Measurements from ENCODE around the gene CTDSPL2. TPM values are rescaled to one million over a fixed set of nuclear protein-coding genes. Genes with fewer than 3 reads are reported as not detected.
"Not testable (repeated sequence)": the region's sequence is repeated elsewhere in the genome, so short reads cannot be mapped to it uniquely, and the experiment has no call there.

Gene CTDSPL2
- total and polyA plus RNA-seq, 2 experiments from 2014 or later: 42.2 to 86.2 TPM

DNA sequence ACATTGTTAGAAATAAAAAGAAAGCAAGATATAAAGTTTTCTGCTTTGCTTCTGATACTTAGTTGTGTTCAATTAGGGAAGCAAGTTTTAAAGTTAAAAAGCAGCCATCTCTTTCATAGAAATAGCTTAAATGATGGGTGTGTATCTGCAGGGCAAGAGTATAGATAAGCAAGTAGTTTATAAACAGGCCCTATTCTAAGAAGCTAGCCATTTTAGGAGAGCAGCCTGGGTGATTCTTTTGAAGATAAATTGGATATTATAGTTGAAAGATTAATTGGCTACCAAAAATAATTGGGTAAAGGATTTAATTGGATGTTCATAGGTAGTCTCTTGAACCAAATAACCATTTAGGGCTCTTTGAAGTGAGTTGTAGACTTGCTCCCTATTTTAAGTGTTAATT, 115.2 kb downstream of the CTDSPL2 start:
- Histone ChIP-seq H3K36me3 (ENCODE audit: insufficient read depth) (peaks cover 16% of the 10 kb centered on the region; the same call in 1 of the 2 replicates), H3K4me1 (ENCODE audit: insufficient read depth) (peaks cover 9% of the 10 kb centered on the region), H3K27me3 (ENCODE audit: insufficient read depth) (no peaks in the 10 kb centered on the region), H3K79me2 (replicated peaks; ENCODE audit: insufficient read depth) (peaks cover 98% of the 10 kb centered on the region), H3K9me2 (ENCODE audit: insufficient read depth) (no peaks in the 10 kb centered on the region), H2AFZ (no peak overlapping the region), H4K20me1 (replicated peaks; ENCODE audit: insufficient read depth) (peaks cover 18% of the 10 kb centered on the region), H3K4me2 (no peak overlapping the region), H3K4me3 (no peak overlapping the region), H3K27ac (ENCODE audit: low read depth) (no peak overlapping the region), H3F3A (replicated peaks; ENCODE audit: low read depth) (no peaks in the 10 kb centered on the region)
- Mint-ChIP-seq H3K27ac (no peak overlapping the region), H3K36me3 (ENCODE audit: low read depth) (peaks cover 58% of the 10 kb centered on the region), H3K27me3 (ENCODE audit: insufficient read depth, low read depth, poor library complexity) (peaks cover 2% of the 10 kb centered on the region), H3K4me1 (peaks cover 12% of the 10 kb centered on the region; the same call in 2 of the 3 replicates), H3K9me3 (no peaks in the 10 kb centered on the region), H3K4me3 (no peak overlapping the region)
- TF ChIP-seq, protein P1, sequence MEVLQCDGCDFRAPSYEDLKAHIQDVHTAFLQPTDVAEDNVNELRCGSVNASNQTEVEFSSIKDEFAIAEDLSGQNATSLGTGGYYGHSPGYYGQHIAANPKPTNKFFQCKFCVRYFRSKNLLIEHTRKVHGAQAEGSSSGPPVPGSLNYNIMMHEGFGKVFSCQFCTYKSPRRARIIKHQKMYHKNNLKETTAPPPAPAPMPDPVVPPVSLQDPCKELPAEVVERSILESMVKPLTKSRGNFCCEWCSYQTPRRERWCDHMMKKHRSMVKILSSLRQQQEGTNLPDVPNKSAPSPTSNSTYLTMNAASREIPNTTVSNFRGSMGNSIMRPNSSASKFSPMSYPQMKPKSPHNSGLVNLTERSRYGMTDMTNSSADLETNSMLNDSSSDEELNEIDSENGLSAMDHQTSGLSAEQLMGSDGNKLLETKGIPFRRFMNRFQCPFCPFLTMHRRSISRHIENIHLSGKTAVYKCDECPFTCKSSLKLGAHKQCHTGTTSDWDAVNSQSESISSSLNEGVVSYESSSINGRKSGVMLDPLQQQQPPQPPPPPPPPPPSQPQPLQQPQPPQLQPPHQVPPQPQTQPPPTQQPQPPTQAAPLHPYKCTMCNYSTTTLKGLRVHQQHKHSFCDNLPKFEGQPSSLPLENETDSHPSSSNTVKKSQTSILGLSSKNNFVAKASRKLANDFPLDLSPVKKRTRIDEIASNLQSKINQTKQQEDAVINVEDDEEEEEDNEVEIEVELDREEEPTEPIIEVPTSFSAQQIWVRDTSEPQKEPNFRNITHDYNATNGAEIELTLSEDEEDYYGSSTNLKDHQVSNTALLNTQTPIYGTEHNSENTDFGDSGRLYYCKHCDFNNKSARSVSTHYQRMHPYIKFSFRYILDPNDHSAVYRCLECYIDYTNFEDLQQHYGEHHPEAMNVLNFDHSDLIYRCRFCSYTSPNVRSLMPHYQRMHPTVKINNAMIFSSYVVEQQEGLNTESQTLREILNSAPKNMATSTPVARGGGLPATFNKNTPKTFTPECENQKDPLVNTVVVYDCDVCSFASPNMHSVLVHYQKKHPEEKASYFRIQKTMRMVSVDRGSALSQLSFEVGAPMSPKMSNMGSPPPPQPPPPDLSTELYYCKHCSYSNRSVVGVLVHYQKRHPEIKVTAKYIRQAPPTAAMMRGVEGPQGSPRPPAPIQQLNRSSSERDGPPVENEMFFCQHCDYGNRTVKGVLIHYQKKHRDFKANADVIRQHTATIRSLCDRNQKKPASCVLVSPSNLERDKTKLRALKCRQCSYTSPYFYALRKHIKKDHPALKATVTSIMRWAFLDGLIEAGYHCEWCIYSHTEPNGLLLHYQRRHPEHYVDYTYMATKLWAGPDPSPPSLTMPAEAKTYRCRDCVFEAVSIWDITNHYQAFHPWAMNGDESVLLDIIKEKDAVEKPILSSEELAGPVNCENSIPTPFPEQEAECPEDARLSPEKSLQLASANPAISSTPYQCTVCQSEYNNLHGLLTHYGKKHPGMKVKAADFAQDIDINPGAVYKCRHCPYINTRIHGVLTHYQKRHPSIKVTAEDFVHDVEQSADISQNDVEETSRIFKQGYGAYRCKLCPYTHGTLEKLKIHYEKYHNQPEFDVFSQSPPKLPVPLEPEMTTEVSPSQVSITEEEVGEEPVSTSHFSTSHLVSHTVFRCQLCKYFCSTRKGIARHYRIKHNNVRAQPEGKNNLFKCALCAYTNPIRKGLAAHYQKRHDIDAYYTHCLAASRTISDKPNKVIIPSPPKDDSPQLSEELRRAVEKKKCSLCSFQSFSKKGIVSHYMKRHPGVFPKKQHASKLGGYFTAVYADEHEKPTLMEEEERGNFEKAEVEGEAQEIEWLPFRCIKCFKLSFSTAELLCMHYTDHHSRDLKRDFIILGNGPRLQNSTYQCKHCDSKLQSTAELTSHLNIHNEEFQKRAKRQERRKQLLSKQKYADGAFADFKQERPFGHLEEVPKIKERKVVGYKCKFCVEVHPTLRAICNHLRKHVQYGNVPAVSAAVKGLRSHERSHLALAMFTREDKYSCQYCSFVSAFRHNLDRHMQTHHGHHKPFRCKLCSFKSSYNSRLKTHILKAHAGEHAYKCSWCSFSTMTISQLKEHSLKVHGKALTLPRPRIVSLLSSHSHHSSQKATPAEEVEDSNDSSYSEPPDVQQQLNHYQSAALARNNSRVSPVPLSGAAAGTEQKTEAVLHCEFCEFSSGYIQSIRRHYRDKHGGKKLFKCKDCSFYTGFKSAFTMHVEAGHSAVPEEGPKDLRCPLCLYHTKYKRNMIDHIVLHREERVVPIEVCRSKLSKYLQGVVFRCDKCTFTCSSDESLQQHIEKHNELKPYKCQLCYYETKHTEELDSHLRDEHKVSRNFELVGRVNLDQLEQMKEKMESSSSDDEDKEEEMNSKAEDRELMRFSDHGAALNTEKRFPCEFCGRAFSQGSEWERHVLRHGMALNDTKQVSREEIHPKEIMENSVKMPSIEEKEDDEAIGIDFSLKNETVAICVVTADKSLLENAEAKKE (CRISPR knock-in tag; IDR thresholded peaks at IDR 0.05): no peak
- no peak for TF ChIP-seq POLR2AphosphoS5 (IDR thresholded peaks at IDR 0.05; ENCODE audit: low read depth)
- TF ChIP-seq NANOG (IDR thresholded peaks at IDR 0.05; ENCODE audit: borderline replicate concordance): no peak
- ATAC-seq: no peak
- DNase-seq (ENCODE audit: low spot score): no peak

DNA sequence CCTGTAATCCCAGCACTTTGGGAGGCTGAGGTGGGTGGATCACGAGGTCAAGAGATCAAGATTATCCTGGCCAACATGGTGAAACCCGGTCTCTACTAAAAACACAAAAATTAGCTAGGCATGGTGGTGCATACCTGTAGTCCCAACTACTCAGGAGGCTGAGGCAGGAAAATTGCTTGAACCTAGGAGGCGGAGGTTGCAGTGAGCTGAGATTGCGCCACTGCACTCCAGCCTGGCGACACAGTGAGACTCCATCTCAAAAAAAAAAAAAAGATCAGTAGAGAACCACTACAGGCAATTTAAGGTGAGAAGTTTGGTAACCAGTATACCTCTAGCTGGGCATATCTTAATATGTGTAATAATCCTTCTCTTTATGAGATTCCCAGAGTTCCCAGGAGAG, 117.3 kb downstream of the CTDSPL2 start:
- H3K36me3 Mint-ChIP-seq (ENCODE audit: low read depth): peaks cover 48% of the 10 kb centered on the region
- not testable (repeated sequence) for ATAC-seq; H3K9me3 Mint-ChIP-seq; H2AFZ ChIP-seq; H3K27ac ChIP-seq (ENCODE audit: low read depth); H3K27ac Mint-ChIP-seq; H3F3A ChIP-seq (replicated peaks; ENCODE audit: low read depth); H3K27me3 ChIP-seq (ENCODE audit: insufficient read depth); H3K4me3 Mint-ChIP-seq; H3K4me1 ChIP-seq (ENCODE audit: insufficient read depth); H3K27me3 Mint-ChIP-seq (ENCODE audit: insufficient read depth, low read depth, poor library complexity); H3K36me3 ChIP-seq (ENCODE audit: insufficient read depth); H3K4me3 ChIP-seq; H3K4me1 Mint-ChIP-seq; DNase-seq (ENCODE audit: low spot score); H3K9me2 ChIP-seq (ENCODE audit: insufficient read depth); H3K4me2 ChIP-seq
- Histone ChIP-seq H3K79me2 (replicated peaks; ENCODE audit: insufficient read depth) (peaks cover 96% of the 10 kb centered on the region), H4K20me1 (replicated peaks; ENCODE audit: insufficient read depth) (peaks cover 19% of the 10 kb centered on the region)
